T-helper 2 cell treated with Interferon-gamma antibody and Interleukin-4, amounts not matched to agents 5 μg/mL and 100 μg/mL, for 36 hours (primary cell): Measurements from ENCODE around the gene WSCD2.

Experiments
- DNase-seq: peaks from one replicate; pipeline ENCODE4 v3.0.0; 2021; ENCODE audit warnings: low spot score
- H3K27ac Mint-ChIP-seq: one replicate; pipeline ENCODE4 v1.8.0; 2021; ENCODE audit warnings: mild to moderate bottlenecking, mixed read lengths
- H3K27me3 Mint-ChIP-seq: one replicate; pipeline ENCODE4 v1.8.0; 2021; ENCODE audit warnings: low read depth, mixed read lengths
- H3K36me3 Mint-ChIP-seq: one replicate; pipeline ENCODE4 v1.8.0; 2021; ENCODE audit warnings: low read depth, mixed read lengths
- H3K4me1 Mint-ChIP-seq: one replicate; pipeline ENCODE4 v1.8.0; 2021; ENCODE audit warnings: low read depth, mixed read lengths
- H3K4me3 Mint-ChIP-seq: one replicate; pipeline ENCODE4 v1.8.0; 2022; ENCODE audit warnings: mild to moderate bottlenecking, moderate library complexity, mixed read lengths
- H3K9me3 Mint-ChIP-seq: one replicate; pipeline ENCODE4 v1.8.0; 2021; ENCODE audit warnings: mixed read lengths

WSCD2 gene

GRCh38 chr12:108099778-108100489, 29.2 kb upstream of the WSCD2 start:
- Mint-ChIP-seq H3K9me3 (no peaks in the 10 kb centered on the region), H3K4me3 (no peak overlapping the region), H3K27ac (no peak overlapping the region), H3K36me3 (no peaks in the 10 kb centered on the region), H3K4me1 (no peaks in the 10 kb centered on the region), H3K27me3 (no peaks in the 10 kb centered on the region)
- DNase-seq, result no peak

GRCh38 chr12:108101605-108102175, 27.4 kb upstream of the WSCD2 start:
- no peaks in the 10 kb centered on the region for H3K4me1 Mint-ChIP-seq
- H3K36me3 Mint-ChIP-seq, result no peaks in the 10 kb centered on the region
- H3K4me3 Mint-ChIP-seq, result no peak overlapping the region
- no peak overlapping the region for H3K27ac Mint-ChIP-seq
- H3K9me3 Mint-ChIP-seq, result no peaks in the 10 kb centered on the region
- no peaks in the 10 kb centered on the region for H3K27me3 Mint-ChIP-seq
- DNase-seq, result no peak

GRCh38 chr12:108102363-108102762, 26.7 kb upstream of the WSCD2 start:
- no peak for DNase-seq
- no peak overlapping the region for H3K27ac Mint-ChIP-seq
- no peaks in the 10 kb centered on the region for H3K4me1 Mint-ChIP-seq
- H3K27me3 Mint-ChIP-seq, result no peaks in the 10 kb centered on the region
- H3K36me3 Mint-ChIP-seq, result no peaks in the 10 kb centered on the region
- H3K9me3 Mint-ChIP-seq, result no peaks in the 10 kb centered on the region
- H3K4me3 Mint-ChIP-seq, result no peak overlapping the region

GRCh38 chr12:108103087-108103486, 26.0 kb upstream of the WSCD2 start:
- Mint-ChIP-seq H3K4me1 (no peaks in the 10 kb centered on the region), H3K9me3 (no peaks in the 10 kb centered on the region), H3K4me3 (no peak overlapping the region), H3K27me3 (no peaks in the 10 kb centered on the region), H3K36me3 (no peaks in the 10 kb centered on the region), H3K27ac (no peak overlapping the region)
- DNase-seq, result no peak

GRCh38 chr12:108103517-108103916, 25.6 kb upstream of the WSCD2 start:
- Mint-ChIP-seq H3K27ac (no peak overlapping the region), H3K9me3 (no peaks in the 10 kb centered on the region), H3K27me3 (no peaks in the 10 kb centered on the region), H3K36me3 (no peaks in the 10 kb centered on the region), H3K4me3 (no peak overlapping the region), H3K4me1 (no peaks in the 10 kb centered on the region)
- DNase-seq, result no peak

GRCh38 chr12:108104657-108105056, 24.4 kb upstream of the WSCD2 start:
- Mint-ChIP-seq H3K27ac (no peak overlapping the region), H3K27me3 (no peaks in the 10 kb centered on the region), H3K4me1 (no peaks in the 10 kb centered on the region), H3K36me3 (no peaks in the 10 kb centered on the region), H3K9me3 (no peaks in the 10 kb centered on the region), H3K4me3 (no peak overlapping the region)
- DNase-seq, result no peak

GRCh38 chr12:108106599-108106998, 22.5 kb upstream of the WSCD2 start:
- no peaks in the 10 kb centered on the region for H3K9me3 Mint-ChIP-seq
- H3K4me3 Mint-ChIP-seq, result no peak overlapping the region
- H3K27me3 Mint-ChIP-seq, result no peaks in the 10 kb centered on the region
- DNase-seq, result no peak
- no peak overlapping the region for H3K27ac Mint-ChIP-seq
- no peaks in the 10 kb centered on the region for H3K36me3 Mint-ChIP-seq
- no peaks in the 10 kb centered on the region for H3K4me1 Mint-ChIP-seq

GRCh38 chr12:108107293-108107692, 21.8 kb upstream of the WSCD2 start:
- Mint-ChIP-seq H3K9me3 (no peaks in the 10 kb centered on the region), H3K4me1 (no peaks in the 10 kb centered on the region), H3K36me3 (no peaks in the 10 kb centered on the region), H3K27ac (no peak overlapping the region), H3K4me3 (no peak overlapping the region), H3K27me3 (no peaks in the 10 kb centered on the region)
- DNase-seq, result no peak

- Mint-ChIP-seq H3K9me3 (no peaks in the 10 kb centered on the region), H3K27me3 (no peaks in the 10 kb centered on the region), H3K4me1 (no peaks in the 10 kb centered on the region), H3K36me3 (no peaks in the 10 kb centered on the region), H3K27ac (no peak overlapping the region), H3K4me3 (no peak overlapping the region)
- DNase-seq, result no peak
These were observed 19.6 kb upstream of the WSCD2 start for GRCh38 chr12:108109504-108109903.

- H3K4me3 Mint-ChIP-seq, result no peak overlapping the region
- H3K4me1 Mint-ChIP-seq, result peaks cover 1% of the 10 kb centered on the region
- DNase-seq, result no peak
- H3K36me3 Mint-ChIP-seq, result no peaks in the 10 kb centered on the region
- no peaks in the 10 kb centered on the region for H3K9me3 Mint-ChIP-seq
- H3K27me3 Mint-ChIP-seq, result peaks cover 3% of the 10 kb centered on the region
- H3K27ac Mint-ChIP-seq, result no peak overlapping the region
These were observed 19.1 kb upstream of the WSCD2 start for GRCh38 chr12:108109954-108110353.

GRCh38 chr12:108110844-108111243, 18.2 kb upstream of the WSCD2 start:
- no peak for DNase-seq
- Mint-ChIP-seq H3K27ac (no peak overlapping the region), H3K36me3 (no peaks in the 10 kb centered on the region), H3K4me3 (no peak overlapping the region), H3K4me1 (peaks cover 1% of the 10 kb centered on the region), H3K9me3 (no peaks in the 10 kb centered on the region), H3K27me3 (peaks cover 3% of the 10 kb centered on the region)

GRCh38 chr12:108112832-108113556, 16.1 kb upstream of the WSCD2 start:
- peaks cover 1% of the 10 kb centered on the region for H3K4me1 Mint-ChIP-seq
- H3K4me3 Mint-ChIP-seq, result no peak overlapping the region
- DNase-seq, result no peak
- no peak overlapping the region for H3K27ac Mint-ChIP-seq
- peaks cover 3% of the 10 kb centered on the region for H3K27me3 Mint-ChIP-seq
- H3K9me3 Mint-ChIP-seq, result no peaks in the 10 kb centered on the region
- H3K36me3 Mint-ChIP-seq, result no peaks in the 10 kb centered on the region

GRCh38 chr12:108115123-108116121, 13.7 kb upstream of the WSCD2 start:
- no peaks in the 10 kb centered on the region for H3K36me3 Mint-ChIP-seq
- H3K4me3 Mint-ChIP-seq, result no peak overlapping the region
- no peak for DNase-seq
- H3K9me3 Mint-ChIP-seq, result no peaks in the 10 kb centered on the region
- peaks cover 3% of the 10 kb centered on the region for H3K27me3 Mint-ChIP-seq
- H3K4me1 Mint-ChIP-seq, result peaks cover 8% of the 10 kb centered on the region
- H3K27ac Mint-ChIP-seq, result no peak overlapping the region
